Heart left ventricle (tissue), 13 donors: ENCODE measurements around the gene CCDC187.

Experiments used
- CTCF ChIP-seq, 12 donors: fragments of 200-600 bp; sonication (generic) in 4 of 12; IDR thresholded peaks; one replicate each; pipeline versions ENCODE4 v1.5.0 to v1.8.0; 2018 to 2022; ENCODE audit warnings: antibody characterized with exemption in 12 of 12, mild to moderate bottlenecking in 5 of 12
- POLR2A ChIP-seq, 2 donors: fragments of 450-650 bp; IDR thresholded peaks; one replicate each; pipeline ENCODE4 v1.6.1; 2017; ENCODE audit warnings: antibody characterized with exemption in 2 of 2, mild to moderate bottlenecking in 2 of 2, moderate library complexity in 2 of 2
- donor health status: ischemic (EF 13 %, LVEDD 7.1; RV severe dilation, severe dysfunction).
- donor health status: DM: no; HTN: yes; CAD: no.
- donor health status: DM: no; HTN: no; CAD: no.
- donor health status: ischemic (EF 25% LVEDD 6.9; RV normal size, moderate dysfunction).
- donor health status: ischemic (EF 25% LVEDD 5.7; RV mildly dilated, moderate dysfunction).
- donor health status: ischemic (EF 35%, LVEDD 5.7; RV mildly dilated, moderate dysfunction).
- donor health status: nonischemic (EF 11% LVEDD 7.7; RV severe dilation, severe dysfunction).
- donor health status: DM: yes; HTN: yes; CAD: no.
- donor health status: PGD.
- donor health status: ischemic (EF 29% LVEDD 5.4; RV normal size, mild dysfunction).
- donor health status: nonischemic (EF 23%, LVEDD 6.1; RV moderate dilation, normal function).

- TF ChIP-seq CTCF (IDR thresholded peaks at IDR 0.05) (no peak), POLR2A (IDR thresholded peaks at IDR 0.05) (no peak)
Measured at GRCh38 chr9:136303825-136304416, at the start of gene CCDC187.
